ENCODE results near the gene POMGNT2. TPM values are rescaled to one million over a fixed set of nuclear protein-coding genes. Genes with fewer than 3 reads are reported as not detected.

POMGNT2 gene
- total and polyA plus RNA-seq, 2 of the 8 experiments (the other 6 are each of a cell fraction or from before 2014, with no cell fraction given) = 13.6 to 35.7 TPM

DNA sequence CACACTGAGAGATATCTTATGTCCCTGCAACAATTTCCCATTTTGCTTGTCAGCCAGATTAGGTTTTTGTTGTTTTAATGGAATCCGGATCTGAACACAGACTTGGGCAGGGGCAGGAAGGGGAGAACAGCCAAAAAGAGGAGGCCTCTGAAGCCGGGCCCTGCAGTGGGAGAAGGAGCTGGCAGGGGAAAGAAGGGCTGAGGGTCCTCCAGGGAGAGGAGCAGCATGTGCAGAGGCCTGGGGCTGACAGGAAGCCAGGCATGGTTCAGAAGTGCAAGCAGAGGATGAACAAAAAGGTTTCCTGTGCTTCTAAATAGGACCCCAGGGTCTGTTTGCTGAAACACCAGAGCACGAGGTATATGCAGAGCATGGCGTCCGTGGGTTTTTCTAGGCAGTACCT lies 49.1 kb upstream of the POMGNT2 start:
- CTCF ChIA-PET (ENCODE audit: partially characterized antibody) = interaction anchor here (1.3 to 8.5 kb wide), 6 partner anchors 9 to 192 kb away, joined by 3 to 111 read pairs (median 6); no protein-coding TSS in a partner anchor
- no peak overlapping the region for H3K27ac ChIP-seq (ENCODE audit: low read depth, low read length)
- no peak overlapping the region for H3K18ac ChIP-seq (ENCODE audit: extremely low read depth, low read length)
- TF ChIP-seq KDM4A (IDR thresholded peaks at IDR 0.05; ENCODE audit: low read depth, low read length, severe bottlenecking) = no peak
- TF ChIP-seq JUND (IDR thresholded peaks at IDR 0.05; ENCODE audit: low read length) = no peak
- no peak for TF ChIP-seq RFX5 (IDR thresholded peaks at IDR 0.05; ENCODE audit: borderline replicate concordance, low read depth, low read length)
- TF ChIP-seq YY1 (IDR thresholded peaks at IDR 0.05; ENCODE audit: low read depth, low read length) = no peak
- TF ChIP-seq SIRT6 (IDR thresholded peaks at IDR 0.05; ENCODE audit: low read length) = no peak
- TF ChIP-seq RXRA (IDR thresholded peaks at IDR 0.05; ENCODE audit: insufficient read depth, low read depth, low read length) = no peak
- TF ChIP-seq, protein P1, sequence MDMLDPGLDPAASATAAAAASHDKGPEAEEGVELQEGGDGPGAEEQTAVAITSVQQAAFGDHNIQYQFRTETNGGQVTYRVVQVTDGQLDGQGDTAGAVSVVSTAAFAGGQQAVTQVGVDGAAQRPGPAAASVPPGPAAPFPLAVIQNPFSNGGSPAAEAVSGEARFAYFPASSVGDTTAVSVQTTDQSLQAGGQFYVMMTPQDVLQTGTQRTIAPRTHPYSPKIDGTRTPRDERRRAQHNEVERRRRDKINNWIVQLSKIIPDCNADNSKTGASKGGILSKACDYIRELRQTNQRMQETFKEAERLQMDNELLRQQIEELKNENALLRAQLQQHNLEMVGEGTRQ (IDR thresholded peaks at IDR 0.05; ENCODE audit: low read length) = no peak
- TF ChIP-seq TEAD4 (IDR thresholded peaks at IDR 0.05; ENCODE audit: low read depth, low read length) = no peak
- TF ChIP-seq POLR2A (IDR thresholded peaks at IDR 0.05; ENCODE audit: control extremely low read depth in 1 of 2, low read depth in 2 of 2, low read length in 2 of 2) = no peak
- no peak for TF ChIP-seq SIX5 (IDR thresholded peaks at IDR 0.05; ENCODE audit: low read depth, low read length)
- TF ChIP-seq SUZ12 (IDR thresholded peaks at IDR 0.05; ENCODE audit: low read length) = no peak
- no peak for TF ChIP-seq RAD21 (IDR thresholded peaks at IDR 0.05 in 1 of 2, conservative IDR thresholded peaks at IDR 0.05 in 1 of 2; ENCODE audit: low read depth in 2 of 2, low read length in 2 of 2)
- TF ChIP-seq RNF2 (IDR thresholded peaks at IDR 0.05; ENCODE audit: borderline replicate concordance, low read depth, low read length, missing control alignments, poor library complexity, severe bottlenecking) = no peak
- TF ChIP-seq NRF1 (IDR thresholded peaks at IDR 0.05; ENCODE audit: low read depth, low read length) = no peak

More for the DNA sequence above, 49.1 kb upstream of the POMGNT2 start:
- H4K8ac ChIP-seq (ENCODE audit: extremely low read depth, insufficient read depth, low read length) = no peak overlapping the region
- H3K9ac ChIP-seq (replicated peaks in 1 of 4; ENCODE audit: extremely low read depth in 1 of 4, low read depth in 3 of 4, low read length in 3 of 4) = no peak overlapping the region
- no peak overlapping the region for H4K5ac ChIP-seq (ENCODE audit: insufficient read length, low read depth, low read length)
- no peak overlapping the region for H2BK12ac ChIP-seq (ENCODE audit: low read depth, low read length)
- H2BK120ac ChIP-seq (replicated peaks; ENCODE audit: low read depth, low read length) = no peak overlapping the region
- DNase-seq (ENCODE audit: low read depth in 1 of 2, low spot score in 2 of 2) (no peak), FAIRE-seq (no peak)
- H2BK5ac ChIP-seq (ENCODE audit: low read depth, low read length) = no peak overlapping the region
- H3K36me3 ChIP-seq (ENCODE audit: control insufficient read depth in 2 of 4, insufficient read depth in 4 of 4, low read length in 3 of 4) = no peaks in the 10 kb centered on the region
- H3K14ac ChIP-seq (ENCODE audit: insufficient read length) = no peak overlapping the region
- H3K4me2 ChIP-seq (ENCODE audit: insufficient read depth in 1 of 2, low read depth in 2 of 2, low read length in 2 of 2) = no peak overlapping the region
- no peak overlapping the region for H2AFZ ChIP-seq (ENCODE audit: low read length)
- H2BK20ac ChIP-seq (ENCODE audit: low read length) = 0 out of 2 replicates have a peak overlapping the region, but pooled peaks have one; percentile 13
- no peak overlapping the region for H2AK5ac ChIP-seq (ENCODE audit: low read depth, low read length)
- no peak overlapping the region for H2BK15ac ChIP-seq (ENCODE audit: low read length)
- no peak overlapping the region for H4K91ac ChIP-seq (replicated peaks; ENCODE audit: insufficient read length, low read length)
- no peak overlapping the region for H3K23ac ChIP-seq (ENCODE audit: insufficient read length)
- no peak overlapping the region for H3K4me3 ChIP-seq (ENCODE audit: extremely low read depth in 1 of 4, insufficient read depth in 2 of 4, low read depth in 3 of 4, low read length in 4 of 4)
- WGBS, 2 experiments (ENCODE audit: extremely low coverage in 1 of 2, insufficient coverage in 1 of 2, insufficient read length in 1 of 2, insufficient replicate concordance in 2 of 2, low coverage in 1 of 2, low lambda C conversion rate in 2 of 2, missing lambda C conversion rate in 1 of 2) = 98% methylated on average over 5 of the region's 5 CpGs; no CpG with 5 or more reads in 1 of the 2 experiments
- H3K79me1 ChIP-seq (ENCODE audit: low read depth, low read length) = no peaks in the 10 kb centered on the region
- H3K23me2 ChIP-seq (ENCODE audit: low read depth, low read length) = no peaks in the 10 kb centered on the region
- POLR2A ChIA-PET (ENCODE audit: partially characterized antibody) = no interaction called here
- no peaks in the 10 kb centered on the region; a peak in 1 of 7 replicates for H3K4me1 ChIP-seq (replicated peaks in 1 of 4; ENCODE audit: control insufficient read depth in 3 of 4, insufficient read depth in 4 of 4, low read length in 3 of 4)
- H3K79me2 ChIP-seq (ENCODE audit: control insufficient read depth in 1 of 2, insufficient read depth in 2 of 2, low read length in 2 of 2) = no peaks in the 10 kb centered on the region
- no peaks in the 10 kb centered on the region for H4K20me1 ChIP-seq (replicated peaks in 1 of 2; ENCODE audit: control insufficient read depth in 1 of 2, insufficient read depth in 2 of 2, low read length in 2 of 2)
- no peaks in the 10 kb centered on the region for H3K9me3 ChIP-seq (ENCODE audit: insufficient read depth in 2 of 2, low read depth in 1 of 2, low read length in 1 of 2)
- peaks cover 0 to 8% (median 0%) of the 10 kb centered on the region in 4 experiments; a peak in 3 of 7 replicates for H3K27me3 ChIP-seq (replicated peaks in 1 of 4; ENCODE audit: control insufficient read depth in 3 of 4, extremely low read depth in 1 of 4, insufficient read depth in 3 of 4, low read length in 3 of 4)
- H3K56ac ChIP-seq (replicated peaks; ENCODE audit: insufficient read length, low read depth, low read length) = no peak overlapping the region
- H3K4ac ChIP-seq (replicated peaks; ENCODE audit: insufficient read length, low read depth, low read length) = no peak overlapping the region
